ENCODE results near the gene GLO1.
A peak's percentile ranks its signal among the peaks of the same experiment; 100 is the strongest.

Gene GLO1

GRCh38 chr6:38673397-38674165, 29.4 kb downstream of the GLO1 start:
- DNase-seq (ENCODE audit: low read depth in 2 of 2, low spot score in 1 of 2): no peak

GRCh38 chr6:38671885-38672467, 31.0 kb downstream of the GLO1 start:
- no peak for DNase-seq (ENCODE audit: low read depth in 2 of 2, low spot score in 1 of 2)

GRCh38 chr6:38658418-38659167, 44.4 kb downstream of the GLO1 start:
- DNase-seq (ENCODE audit: low read depth in 2 of 2, low spot score in 1 of 2): no peak

- no peak for DNase-seq (ENCODE audit: low read depth in 2 of 2, low spot score in 1 of 2)
These were observed 46.0 kb downstream of the GLO1 start for GRCh38 chr6:38656896-38657295.

GRCh38 chr6:38654263-38654662, 48.7 kb downstream of the GLO1 start:
- no peak for DNase-seq (ENCODE audit: low read depth in 2 of 2, low spot score in 1 of 2)

- DNase-seq (ENCODE audit: low read depth in 2 of 2, low spot score in 1 of 2): no peak
These were observed 51.7 kb downstream of the GLO1 start for GRCh38 chr6:38651121-38651784.

GRCh38 chr6:38650207-38650752, 52.7 kb downstream of the GLO1 start:
- no peak for DNase-seq (ENCODE audit: low read depth in 2 of 2, low spot score in 1 of 2)

GRCh38 chr6:38649744-38650143, 53.2 kb downstream of the GLO1 start:
- no peak for DNase-seq (ENCODE audit: low read depth in 2 of 2, low spot score in 1 of 2)

- no peak for DNase-seq (ENCODE audit: low read depth in 2 of 2, low spot score in 1 of 2)
These were observed 54.3 kb downstream of the GLO1 start for GRCh38 chr6:38648629-38649028.

- no peak for DNase-seq (ENCODE audit: low read depth in 2 of 2, low spot score in 1 of 2)
These were observed 56.6 kb downstream of the GLO1 start for GRCh38 chr6:38646166-38646878.

GRCh38 chr6:38644951-38645350, 58.0 kb downstream of the GLO1 start:
- no peak for DNase-seq (ENCODE audit: low read depth in 2 of 2, low spot score in 1 of 2)

- no peak for DNase-seq (ENCODE audit: low read depth in 2 of 2, low spot score in 1 of 2)
These were observed 62.6 kb downstream of the GLO1 start for GRCh38 chr6:38640216-38640909.

GRCh38 chr6:38639498-38640215, 63.3 kb downstream of the GLO1 start, which contains the start of gene BTBD9:
BTBD9 (minus strand) TSS chr6:38639929.
- DNase-seq (ENCODE audit: low read depth in 2 of 2, low spot score in 1 of 2): peak; percentile 47 to 51

GRCh38 chr6:38638941-38639497, 63.9 kb downstream of the GLO1 start:
- peak; percentile 30 to 35 for DNase-seq (ENCODE audit: low read depth in 2 of 2, low spot score in 1 of 2)

- no peak for DNase-seq (ENCODE audit: low read depth in 2 of 2, low spot score in 1 of 2)
These were observed 65.2 kb downstream of the GLO1 start for GRCh38 chr6:38637756-38638155.

- DNase-seq (ENCODE audit: low read depth in 2 of 2, low spot score in 1 of 2): no peak
These were observed 66.9 kb downstream of the GLO1 start for GRCh38 chr6:38636027-38636426.

GRCh38 chr6:38634518-38634917, 68.4 kb downstream of the GLO1 start:
- DNase-seq (ENCODE audit: low read depth in 2 of 2, low spot score in 1 of 2): no peak

GRCh38 chr6:38632490-38632889, 70.5 kb downstream of the GLO1 start:
- no peak for DNase-seq (ENCODE audit: low read depth in 2 of 2, low spot score in 1 of 2)

- DNase-seq (ENCODE audit: low read depth in 2 of 2, low spot score in 1 of 2): no peak
These were observed 71.7 kb downstream of the GLO1 start for GRCh38 chr6:38631186-38631783.
